Epidermal melanocyte (primary cell): ENCODE results near the gene MAD1L1.

Experiments used
- DNase-seq: peaks from one replicate; pipeline ENCODE4 v3.0.0; 2011; ENCODE audit warnings: low spot score; ENCODE audit not compliant: insufficient read length

Gene MAD1L1

GRCh38 chr7:2201686-2202360 lies 30.9 kb downstream of the MAD1L1 start:
- no peak for DNase-seq

- DNase-seq: no peak
Measured at GRCh38 chr7:2201128-2201527, 31.6 kb downstream of the MAD1L1 start.

GRCh38 chr7:2200584-2200980 lies 32.2 kb downstream of the MAD1L1 start:
- DNase-seq: no peak

- DNase-seq: no peak
Measured at GRCh38 chr7:2199956-2200583, 32.7 kb downstream of the MAD1L1 start.

- no peak for DNase-seq
Measured at GRCh38 chr7:2199528-2199927, 33.2 kb downstream of the MAD1L1 start.

- DNase-seq: no peak
Measured at GRCh38 chr7:2198760-2199159, 34.0 kb downstream of the MAD1L1 start.

GRCh38 chr7:2198206-2198605 lies 34.5 kb downstream of the MAD1L1 start:
- DNase-seq: no peak

GRCh38 chr7:2197436-2198155 lies 35.1 kb downstream of the MAD1L1 start:
- no peak for DNase-seq

GRCh38 chr7:2196381-2197378 lies 36.1 kb downstream of the MAD1L1 start:
- no peak for DNase-seq

GRCh38 chr7:2195400-2196246 lies 37.1 kb downstream of the MAD1L1 start:
- no peak for DNase-seq

GRCh38 chr7:2193575-2194305 lies 39.0 kb downstream of the MAD1L1 start:
- DNase-seq: no peak

GRCh38 chr7:2192831-2193534 lies 39.8 kb downstream of the MAD1L1 start:
- DNase-seq: no peak

GRCh38 chr7:2191016-2191415 lies 41.7 kb downstream of the MAD1L1 start:
- no peak for DNase-seq

GRCh38 chr7:2190531-2190930 lies 42.2 kb downstream of the MAD1L1 start:
- no peak for DNase-seq

GRCh38 chr7:2186166-2186565 lies 46.6 kb downstream of the MAD1L1 start:
- DNase-seq: no peak

GRCh38 chr7:2185715-2186114 lies 47.0 kb downstream of the MAD1L1 start:
- DNase-seq: no peak

GRCh38 chr7:2182461-2182860 lies 50.3 kb downstream of the MAD1L1 start:
- DNase-seq: no peak

- no peak for DNase-seq
Measured at GRCh38 chr7:2181077-2181854, 51.5 kb downstream of the MAD1L1 start.
